GM21619 (cell line): ENCODE measurements around the gene NGEF.

Experiments used
- ATAC-seq: cut with Tn5 transposase; IDR thresholded peaks from one replicate; pipeline ENCODE4 v1.9.1; 2021; ENCODE audit not compliant: unreplicated experiment

Gene NGEF

GRCh38 chr2:232973796-232974195 is 39.3 kb downstream of the NGEF start:
- no peak for ATAC-seq

DNA sequence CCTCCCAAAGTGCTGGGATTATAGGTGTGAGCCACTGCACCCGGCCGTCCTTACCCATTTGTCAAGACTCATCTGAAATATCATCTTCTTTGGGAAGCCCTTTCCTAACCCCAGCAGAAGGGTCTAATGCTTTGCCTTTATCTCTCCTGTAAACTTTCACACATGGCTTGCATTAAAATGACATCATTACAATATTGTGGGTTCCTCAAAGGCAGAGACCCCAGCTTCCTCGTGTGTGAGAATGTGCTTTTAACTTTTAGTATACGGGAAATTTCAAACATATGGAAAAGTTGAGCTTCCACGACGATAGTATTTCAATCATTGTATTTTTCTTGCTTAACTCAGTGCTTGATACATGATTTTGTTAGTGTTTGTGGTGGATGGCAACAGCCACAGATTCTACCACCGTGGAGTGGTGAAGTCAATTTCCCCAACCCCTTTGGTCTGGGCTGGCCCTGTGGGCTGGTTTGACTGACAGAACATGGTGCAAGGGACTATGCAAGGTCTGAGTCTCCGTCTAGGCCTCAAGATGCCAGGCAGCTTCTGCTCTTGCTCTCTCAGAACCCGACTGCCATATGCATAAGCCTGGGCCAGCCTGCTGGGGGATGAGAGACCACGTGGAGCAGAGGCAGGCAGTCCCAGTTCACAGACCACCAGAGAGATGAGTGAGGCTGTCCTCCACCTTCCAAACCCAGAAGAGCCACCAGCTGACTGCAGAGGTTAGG is 39.9 kb downstream of the NGEF start:
- ATAC-seq, result no peak

DNA sequence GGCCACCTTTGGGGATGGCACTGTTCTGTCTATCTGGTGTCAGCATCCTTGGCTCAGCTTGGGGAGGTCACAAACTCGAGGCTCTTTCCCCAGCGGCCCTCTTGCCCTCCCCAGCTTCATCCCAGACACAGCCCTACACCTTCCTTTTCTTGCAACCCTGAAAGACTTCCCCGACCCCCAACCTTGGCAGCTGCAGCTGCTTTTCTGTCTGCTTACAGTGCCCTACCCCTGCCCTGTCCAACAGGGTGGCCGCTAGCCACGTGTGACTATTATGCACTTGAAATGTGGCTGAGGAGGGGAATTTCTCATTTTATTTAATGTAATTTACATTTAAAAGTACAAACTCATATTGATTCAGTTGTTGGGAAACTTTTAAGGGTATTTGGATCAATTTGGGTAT is 41.3 kb downstream of the NGEF start:
- no peak for ATAC-seq

DNA sequence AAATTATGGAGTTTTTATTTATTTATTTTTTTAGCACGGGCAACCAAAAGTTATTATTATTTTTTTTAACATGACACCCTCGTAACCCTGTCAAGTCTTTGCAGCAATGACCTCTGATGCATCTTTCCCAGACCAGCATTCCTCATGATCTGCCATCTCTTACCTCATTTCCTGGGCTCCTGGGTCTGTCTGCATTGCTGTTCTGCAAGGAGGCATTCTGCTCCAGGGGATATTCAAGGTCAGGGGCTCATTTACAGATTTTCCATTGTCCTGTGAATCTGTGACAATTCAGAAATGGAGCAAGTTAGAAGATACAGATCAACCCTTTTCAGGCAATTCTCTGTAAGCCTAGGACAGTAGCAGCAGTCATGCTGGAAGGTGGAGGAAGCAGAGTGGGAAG is 43.0 kb downstream of the NGEF start:
- ATAC-seq, result no peak

DNA sequence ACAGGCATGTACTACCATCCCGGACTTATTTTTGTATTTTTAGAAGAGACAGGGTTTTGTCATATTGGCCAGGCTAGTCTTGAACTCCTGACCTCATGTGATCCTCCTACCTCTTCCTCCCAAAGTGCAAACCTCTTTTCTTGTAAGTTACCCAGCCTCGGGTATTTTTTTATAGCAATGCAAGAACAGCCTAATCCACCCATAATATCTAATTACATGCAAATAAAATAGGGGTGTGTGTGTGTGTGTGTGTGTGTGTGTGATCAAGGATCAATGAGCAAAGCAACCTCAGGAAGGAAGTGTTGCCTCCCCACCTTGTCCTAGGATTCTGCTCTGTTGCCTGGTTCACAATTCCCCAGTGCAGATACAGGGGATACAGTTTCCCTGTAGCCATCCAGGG is 45.6 kb downstream of the NGEF start:
- no peak for ATAC-seq

DNA sequence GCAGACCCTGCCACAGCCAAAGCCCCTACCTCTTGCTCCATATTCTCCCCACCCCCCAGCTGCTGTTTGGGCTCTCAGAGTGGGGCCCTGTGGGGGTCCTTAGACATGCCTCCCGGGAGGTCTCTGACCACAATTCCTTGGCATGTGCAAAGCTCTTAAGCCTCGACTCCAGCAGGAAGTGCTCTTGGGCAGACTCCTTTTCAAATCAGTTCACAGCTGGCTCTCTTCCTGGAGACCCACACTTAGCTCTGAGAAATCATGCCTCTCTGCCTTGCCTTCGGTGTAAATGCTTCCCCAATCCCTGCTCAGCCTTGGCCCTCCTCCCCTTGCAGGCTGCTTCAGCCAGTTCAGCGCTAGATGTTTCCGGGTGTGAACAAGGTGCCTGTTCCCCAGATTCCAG is 46.9 kb downstream of the NGEF start:
- ATAC-seq, result no peak

DNA sequence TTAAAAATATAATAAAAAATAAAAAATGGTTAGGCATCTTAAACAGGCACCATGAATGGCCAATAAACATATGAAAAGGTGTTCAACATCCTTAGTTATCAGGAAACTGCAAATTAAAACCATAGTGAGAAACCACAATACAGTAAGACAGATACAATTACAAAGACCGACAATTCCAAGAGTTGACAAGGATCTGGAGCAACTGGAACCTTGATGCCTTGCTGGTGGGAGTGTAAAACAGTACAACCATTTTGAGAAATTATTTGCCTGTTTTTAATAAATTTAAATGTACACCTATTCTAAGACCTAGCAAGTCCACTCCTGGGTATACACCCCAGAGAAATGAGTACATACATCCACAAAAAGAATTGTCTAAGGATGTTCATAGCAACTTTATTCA is 49.1 kb downstream of the NGEF start:
- no peak for ATAC-seq

- ATAC-seq, result no peak
Measured at GRCh38 chr2:232960862-232961261, 52.2 kb downstream of the NGEF start.

DNA sequence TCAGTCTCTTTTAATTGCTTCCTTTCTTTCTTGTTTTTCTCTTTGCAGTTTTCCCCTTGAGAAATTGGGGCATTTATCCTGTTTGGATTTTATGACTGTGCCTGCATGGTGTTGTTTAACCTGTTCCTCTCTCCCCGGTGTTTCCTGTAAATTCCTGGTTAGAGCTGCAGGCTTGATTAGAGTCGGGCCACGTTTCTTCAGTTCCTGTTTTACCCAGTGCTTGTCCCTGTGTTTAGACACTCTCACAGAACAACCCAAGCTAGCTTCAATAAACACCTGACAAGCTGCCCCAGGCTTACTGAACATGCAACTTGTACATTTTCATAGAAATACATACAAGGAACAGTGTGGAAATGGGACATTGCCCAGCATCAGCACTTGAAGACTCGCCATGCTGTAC is 53.9 kb downstream of the NGEF start:
- no peak for ATAC-seq

- peak; percentile 55 for ATAC-seq
Measured at GRCh38 chr2:232957657-232958090, 55.4 kb downstream of the NGEF start.

DNA sequence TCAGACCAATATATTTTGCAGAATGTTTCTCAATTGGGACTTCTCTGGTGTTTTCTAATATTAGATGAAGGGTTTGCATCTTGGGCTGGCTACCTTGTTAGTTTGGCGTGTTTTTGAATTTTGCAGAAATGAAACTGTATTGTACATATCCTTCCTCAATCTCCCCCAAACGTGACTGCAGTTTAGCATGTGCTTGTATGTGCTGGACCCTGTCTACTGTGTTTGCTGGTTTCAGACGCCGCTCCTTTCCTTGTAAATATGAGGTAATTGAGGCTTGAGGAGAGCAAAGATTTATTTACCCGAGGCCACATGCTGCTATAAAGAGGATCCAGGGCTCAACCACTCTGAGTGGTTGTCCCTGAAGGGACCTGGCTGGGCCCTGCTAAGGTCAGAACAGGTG is 57.2 kb downstream of the NGEF start:
- ATAC-seq, result no peak

GRCh38 chr2:232954691-232955090 is 58.4 kb downstream of the NGEF start:
- no peak for ATAC-seq

DNA sequence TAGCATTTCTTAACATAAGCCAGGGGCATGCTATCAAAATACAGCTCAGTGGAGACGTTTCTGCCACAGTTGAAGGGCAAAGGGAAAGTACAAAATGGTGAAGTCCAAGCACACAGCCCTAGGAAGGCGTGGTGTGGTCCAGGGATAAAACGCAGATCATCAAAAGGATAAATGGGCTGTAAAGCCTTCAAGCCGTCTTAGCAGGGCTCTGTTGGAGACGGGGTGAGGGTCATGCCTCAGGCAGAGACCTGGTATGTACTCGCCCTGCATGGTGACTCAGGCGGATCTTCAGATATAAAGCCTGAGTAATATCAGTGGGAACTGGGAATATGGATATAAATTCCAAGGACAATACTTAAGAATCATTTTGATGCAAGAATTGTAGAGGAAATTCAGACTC is 61.2 kb downstream of the NGEF start:
- ATAC-seq, result no peak

DNA sequence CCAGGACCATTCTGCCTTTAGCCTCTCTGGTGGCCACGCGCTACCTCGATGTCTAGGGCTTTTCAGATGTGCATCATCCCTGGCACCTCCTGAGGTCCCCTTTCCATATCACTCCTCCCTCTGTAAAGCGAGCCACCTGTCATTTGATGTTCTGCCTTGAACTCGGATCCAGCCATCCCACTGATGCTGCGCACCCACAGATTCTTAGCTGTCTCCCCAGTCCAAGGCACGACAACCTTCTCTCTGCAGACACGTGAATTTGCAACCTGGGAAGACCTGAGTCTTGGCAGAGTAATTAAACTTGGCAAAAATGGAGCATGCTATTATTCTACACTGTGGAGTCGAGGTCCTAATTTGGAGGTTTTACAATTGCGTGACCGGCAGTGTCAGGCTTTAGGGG is 61.9 kb downstream of the NGEF start:
- no peak for ATAC-seq

GRCh38 chr2:232950751-232951150 is 62.3 kb downstream of the NGEF start:
- no peak for ATAC-seq

DNA sequence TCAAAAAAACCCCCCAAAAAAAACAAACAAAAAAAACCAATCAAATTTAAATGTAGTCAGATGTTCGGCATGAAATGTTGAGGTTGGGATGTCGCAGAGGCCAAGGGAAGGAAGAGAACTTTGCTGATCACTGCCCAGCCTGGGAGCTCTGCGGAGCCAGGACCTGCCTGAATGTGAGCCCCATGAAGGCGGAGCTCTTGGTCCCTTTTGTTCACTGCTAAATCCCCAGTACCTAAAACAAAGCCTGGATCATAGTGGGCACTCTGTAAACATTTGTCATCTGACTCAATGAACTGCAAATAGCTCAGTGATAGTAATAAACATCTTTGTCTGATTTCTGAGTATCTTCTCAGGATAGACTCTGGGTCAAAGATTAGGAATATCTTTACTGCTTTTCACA is 64.0 kb downstream of the NGEF start:
- no peak for ATAC-seq

- ATAC-seq, result no peak
Measured at GRCh38 chr2:232942831-232943230, 70.2 kb downstream of the NGEF start.

- ATAC-seq, result no peak
Measured at GRCh38 chr2:232941912-232942594, 71.0 kb downstream of the NGEF start.

DNA sequence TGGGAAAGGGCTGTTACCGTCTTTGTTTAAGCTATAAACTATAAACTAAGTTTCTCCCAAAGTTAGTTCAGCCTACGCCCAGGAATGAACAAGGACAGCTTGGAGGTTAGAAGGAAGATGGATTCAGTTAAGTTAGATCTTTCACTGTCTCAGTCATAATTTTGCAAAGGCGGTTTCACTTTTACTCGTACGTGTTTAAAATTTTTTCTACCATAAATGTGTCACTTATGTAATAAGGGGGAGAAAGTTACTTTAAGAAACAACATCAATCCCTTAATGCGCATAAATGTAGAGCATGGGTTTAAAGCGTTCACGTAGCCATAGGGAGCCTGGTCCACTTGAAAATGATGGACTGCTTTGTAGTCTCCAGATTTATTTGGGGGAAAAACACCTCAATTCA is 71.7 kb downstream of the NGEF start:
- no peak for ATAC-seq

DNA sequence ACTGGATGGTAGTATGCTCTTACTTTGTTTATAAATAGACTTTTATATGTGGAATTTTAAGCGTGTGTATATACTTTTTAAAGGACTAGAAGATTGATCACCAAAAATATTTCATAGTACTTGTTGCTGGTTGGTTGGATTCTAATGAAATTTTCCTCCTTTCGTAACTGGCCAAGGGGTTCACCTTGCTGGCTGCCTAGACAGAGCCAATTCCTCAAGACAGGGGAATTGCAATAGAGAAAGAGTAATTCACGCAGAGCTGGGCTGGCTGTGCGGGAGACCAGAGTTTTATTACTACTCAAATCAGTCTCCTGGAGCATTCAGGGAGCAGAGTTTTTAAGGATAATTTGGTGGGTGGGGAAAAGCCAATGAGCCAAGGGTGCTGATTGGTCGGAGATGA is 72.3 kb downstream of the NGEF start:
- ATAC-seq, result no peak

DNA sequence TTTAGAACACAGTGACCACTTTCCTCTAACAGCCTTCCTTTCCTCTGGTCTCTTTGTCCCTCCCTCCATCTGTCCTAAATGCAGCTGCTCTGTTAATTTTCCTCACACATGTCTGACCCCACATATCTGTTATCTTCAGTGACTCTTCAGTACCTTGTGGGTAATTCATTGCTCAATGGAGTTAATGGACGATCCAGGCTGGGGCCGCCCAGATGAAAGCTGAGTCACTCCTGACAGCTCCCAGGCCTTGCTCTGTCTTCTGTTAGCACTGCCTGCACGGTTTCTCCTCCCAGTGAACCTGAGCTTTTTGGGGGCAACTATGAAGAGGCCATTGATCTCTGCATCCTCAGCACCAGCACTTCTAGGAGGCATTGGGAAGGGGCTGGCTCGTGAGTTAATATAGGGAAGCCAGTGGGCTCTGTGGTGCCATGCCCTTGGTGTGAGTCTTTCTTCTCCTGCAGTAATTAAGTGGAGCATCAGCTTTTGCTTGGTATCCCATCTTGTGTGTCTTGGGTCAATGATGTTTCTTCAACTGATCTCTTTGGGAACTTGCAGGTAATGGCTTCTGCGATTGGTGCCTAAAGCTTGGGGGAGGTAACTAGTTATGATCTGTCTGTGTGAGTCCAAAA is 75.7 kb downstream of the NGEF start:
- peak; percentile 57 for ATAC-seq

DNA sequence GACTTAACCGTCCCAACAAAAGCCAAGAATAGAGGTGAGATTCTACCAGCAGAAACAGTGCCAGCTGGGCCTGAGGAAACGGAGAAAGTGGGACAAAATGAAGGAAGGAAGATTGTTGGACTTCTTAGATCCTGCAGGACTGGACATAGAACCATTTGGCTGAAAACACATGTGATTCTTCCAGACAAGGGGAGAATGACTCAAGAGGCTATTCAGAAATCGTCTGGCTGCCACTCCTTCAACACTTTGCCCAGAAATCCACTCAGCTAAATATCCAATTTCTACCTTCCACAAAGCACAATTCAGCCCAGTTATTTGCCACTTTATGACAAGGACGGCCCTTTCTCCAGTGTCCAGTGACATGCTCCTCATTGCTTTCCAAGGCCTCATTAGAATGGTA is 81.4 kb downstream of the NGEF start:
- ATAC-seq, result no peak

DNA sequence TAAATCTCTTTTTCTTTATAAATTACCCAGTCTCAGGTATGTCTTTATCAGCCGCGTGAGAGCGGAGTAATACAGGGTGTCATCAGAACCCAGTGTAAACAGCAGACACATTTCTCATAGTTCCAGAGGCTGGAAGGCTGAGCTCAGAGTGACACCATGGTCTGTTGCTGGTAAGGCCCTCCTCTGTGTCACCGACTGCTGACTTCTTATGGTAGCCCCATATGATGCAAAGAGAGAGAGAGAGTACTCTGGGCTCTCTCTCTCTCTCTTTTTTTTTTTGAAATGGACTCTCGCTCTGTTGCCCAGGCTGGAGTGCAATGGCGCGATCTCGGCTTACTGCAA is 83.0 kb downstream of the NGEF start:
- ATAC-seq, result no peak
